IMR-90 (cell line): ENCODE data around the gene VTCN1. TPM values are rescaled to one million over a fixed set of nuclear protein-coding genes. Genes with fewer than 3 reads are reported as not detected.

ENCODE experiments used
- ATAC-seq: fragments of 200-7000 bp; cut with Tn5 transposase; 2 replicates; pipeline ENCODE4 v1.9.1; 2020; ENCODE audit warnings: low read depth, mild to moderate bottlenecking, moderate library complexity
- BruUV-seq: library from RNA; stranded (reverse); fragments of 400-500 nt; replicated peaks from 2 replicates; lab custom pipeline; 2021; lab: Mats Ljungman, UMichigan
- CTCF ChIA-PET: fragments of 300-600 bp; formaldehyde crosslinking; extraction: SDS; loops from one replicate; lab custom pipeline; 2021; ENCODE audit warnings: antibody characterized with exemption; lab: Yijun Ruan, JAX
- POLR2A ChIA-PET: fragments of 300-600 bp; sonication (Branson Sonifier 250); formaldehyde crosslinking; loops from one replicate; lab custom pipeline; 2022; ENCODE audit warnings: antibody characterized with exemption; ENCODE audit not compliant: unreplicated experiment; lab: Charles Lee
- DNase-seq: peaks from one replicate; pipeline ENCODE4 v3.0.0; 2013
- H2AFZ ChIP-seq: replicated peaks from 2 replicates; pipeline ENCODE3; 2013; ENCODE audit warnings: low read length, mild to moderate bottlenecking; ENCODE audit not compliant: poor library complexity
- H2AK5ac ChIP-seq: 2 replicates; pipeline ENCODE4 v1.6.1; 2013; ENCODE audit warnings: low read depth, low read length, inconsistent platforms
- H2AK9ac ChIP-seq: replicated peaks from 2 replicates; pipeline ENCODE3; 2013; ENCODE audit warnings: mild to moderate bottlenecking, low read depth, low read length, moderate library complexity; ENCODE audit not compliant: poor library complexity
- H2BK120ac ChIP-seq: 2 replicates; pipeline ENCODE4 v1.6.1; 2013; ENCODE audit warnings: low read depth, low read length, inconsistent platforms
- H2BK15ac ChIP-seq: 3 replicates; pipeline ENCODE4 v1.6.1; 2013; ENCODE audit warnings: low read depth, low read length, inconsistent platforms
- H2BK20ac ChIP-seq: 2 replicates; pipeline ENCODE4 v1.6.1; 2013; ENCODE audit warnings: low read depth, mild to moderate bottlenecking, inconsistent platforms, low read length, moderate library complexity
- H2BK5ac ChIP-seq: 2 replicates; pipeline ENCODE4 v1.6.1; 2013; ENCODE audit warnings: mild to moderate bottlenecking, low read depth, low read length, inconsistent platforms; ENCODE audit not compliant: poor library complexity, severe bottlenecking
- H3K14ac ChIP-seq: replicated peaks from 2 replicates; pipeline ENCODE4 v1.6.1; 2013; ENCODE audit warnings: low read depth, low read length, inconsistent platforms
- H3K18ac ChIP-seq: 2 replicates; pipeline ENCODE4 v1.6.1; 2013; ENCODE audit warnings: low read depth, low read length, control low read depth
- H3K23ac ChIP-seq: 2 replicates; pipeline ENCODE4 v1.6.1; 2013; ENCODE audit warnings: low read depth, low read length, inconsistent platforms
- H3K27ac ChIP-seq: 2 replicates; pipeline ENCODE4 v1.5.1; 2013; ENCODE audit warnings: mild to moderate bottlenecking, control low read depth, low read length; ENCODE audit not compliant: insufficient read depth
- H3K27me3 ChIP-seq: 2 replicates; pipeline ENCODE4 v1.6.1; 2013; ENCODE audit warnings: low read length; ENCODE audit not compliant: control insufficient read depth, insufficient read depth
- H3K36me3 ChIP-seq: 2 replicates; pipeline ENCODE4 v1.6.1; 2013; ENCODE audit warnings: low read length, mixed read lengths; ENCODE audit not compliant: control insufficient read depth, insufficient read depth
- H3K4ac ChIP-seq: 2 replicates; pipeline ENCODE4 v1.6.1; 2013; ENCODE audit warnings: low read depth, low read length, inconsistent platforms
- H3K4me1 ChIP-seq: 2 replicates; pipeline ENCODE4 v1.6.1; 2013; ENCODE audit warnings: low read length, mixed read lengths; ENCODE audit not compliant: control insufficient read depth, insufficient read depth
- H3K4me2 ChIP-seq: 2 replicates; pipeline ENCODE4 v1.6.1; 2013; ENCODE audit warnings: low read depth, mild to moderate bottlenecking, control low read depth, low read length, moderate library complexity
- H3K4me3 ChIP-seq: 2 replicates; pipeline ENCODE4 v1.5.1; 2013; ENCODE audit warnings: low read depth, mild to moderate bottlenecking, control low read depth, low read length, moderate library complexity; ENCODE audit not compliant: insufficient read depth
- H3K56ac ChIP-seq: 2 replicates; pipeline ENCODE4 v1.6.1; 2013; ENCODE audit warnings: low read length, inconsistent platforms; ENCODE audit not compliant: insufficient read depth; ENCODE audit errors: extremely low read depth
- H3K79me1 ChIP-seq, 2 experiments: 2 replicates each; pipeline ENCODE4 v1.6.1; 2013; ENCODE audit warnings: low read length in 2 of 2, inconsistent platforms in 1 of 2, low read depth in 1 of 2
- H3K9ac ChIP-seq: 2 replicates; pipeline ENCODE4 v1.6.1; 2013; ENCODE audit warnings: low read depth, low read length, control low read depth
- H3K9me1 ChIP-seq: 2 replicates; pipeline ENCODE4 v1.6.1; 2013; ENCODE audit warnings: low read length, inconsistent platforms; ENCODE audit not compliant: insufficient read depth
- H3K9me3 ChIP-seq: 2 replicates; pipeline ENCODE4 v1.6.1; 2013; ENCODE audit warnings: low read length; ENCODE audit not compliant: control insufficient read depth, insufficient read depth
- H4K20me1 ChIP-seq: 2 replicates; pipeline ENCODE4 v1.6.1; 2013; ENCODE audit warnings: low read length, inconsistent platforms; ENCODE audit not compliant: insufficient read depth
- H4K5ac ChIP-seq: 2 replicates; pipeline ENCODE4 v1.6.1; 2013; ENCODE audit warnings: mild to moderate bottlenecking, low read depth, low read length, control low read depth
- H4K8ac ChIP-seq, 2 experiments: 2 replicates each; pipeline ENCODE4 v1.6.1; 2013; ENCODE audit warnings: low read depth in 2 of 2, low read length in 2 of 2, control low read depth in 1 of 2, inconsistent platforms in 1 of 2
- H4K91ac ChIP-seq: 2 replicates; pipeline ENCODE4 v1.6.1; 2013; ENCODE audit warnings: low read depth, low read length, inconsistent platforms; ENCODE audit not compliant: insufficient read depth
- CEBPB ChIP-seq: IDR thresholded peaks from 2 replicates; pipeline ENCODE4 v1.6.1; 2012; ENCODE audit warnings: low read depth, low read length, improper control_type of control experiment
- CHD1 ChIP-seq: IDR thresholded peaks from 2 replicates; pipeline ENCODE4 v1.6.1; 2012; ENCODE audit warnings: low read depth, low read length, improper control_type of control experiment
- FOS ChIP-seq: fragments of 150-350 bp; IDR thresholded peaks from 2 replicates; pipeline ENCODE4 v1.6.1; 2016; ENCODE audit warnings: low read depth, low read length
- POLR2A ChIP-seq: IDR thresholded peaks from 2 replicates; pipeline ENCODE4 v1.6.1; 2012; ENCODE audit warnings: mild to moderate bottlenecking, low read depth, low read length
- RAD21 ChIP-seq: IDR thresholded peaks from 2 replicates; pipeline ENCODE4 v1.6.1; 2012; ENCODE audit warnings: low read length, improper control_type of control experiment
- RCOR1 ChIP-seq: IDR thresholded peaks from 2 replicates; pipeline ENCODE4 v1.6.1; 2012; ENCODE audit warnings: mild to moderate bottlenecking, low read length, improper control_type of control experiment; ENCODE audit not compliant: insufficient replicate concordance
- RFX5 ChIP-seq: IDR thresholded peaks from 2 replicates; pipeline ENCODE4 v1.8.0; 2012; ENCODE audit warnings: low read depth, mild to moderate bottlenecking, low read length, moderate library complexity
- WGBS, 2 experiments: methylation state at CpG; one replicate each; pipeline versions ENCODE4 v1.1.5 to v1.1.7; 2013; ENCODE audit warnings: missing lambda C conversion rate in 2 of 2; ENCODE audit not compliant: insufficient read length in 1 of 2; ENCODE audit errors: extremely low coverage in 2 of 2; 5-methylcytosine and 5-hydroxymethylcytosine counted together
- dilution Hi-C: fragments of 300-500 bp; cut with HindIII; formaldehyde crosslinking; loops from one replicate; pipeline ENCODE4 v1.14.3; 2018; ENCODE audit warnings: low sequenced_read_pairs; ENCODE audit not compliant: unreplicated experiment
- in situ Hi-C: fragments of 300-500 bp; cut with MboI; formaldehyde crosslinking; loops from 3 replicates; pipeline ENCODE4 v1.14.3; 2019; ENCODE audit warnings: low sequenced_read_pairs, inconsistent platforms, mixed read lengths
- intact Hi-C: fragments of 100-400 bp; cut with micrococcal nuclease; formaldehyde crosslinking; loops from 2 replicates; pipeline ENCODE4 v1.10.0; 2022
- polyA plus RNA-seq, 3 experiments: library from polyadenylated mRNA; depleted of rRNA; stranded (reverse); fragments of >200 nt; gene quantifications; 2 replicates each; pipeline ENCODE4 v1.2.3, GENCODE V29; 2012; ENCODE audit warnings: low replicate concordance in 1 of 3
- total RNA-seq: library from RNA; depleted of rRNA; stranded (reverse); fragments of >200 nt; gene quantifications from 2 replicates; pipeline ENCODE4 v1.2.3, GENCODE V29; 2012
- TF ChIP-seq, protein P1 (sequence below): fragments of 150-350 bp; IDR thresholded peaks from 2 replicates; pipeline ENCODE4 v1.6.1; 2016; ENCODE audit warnings: low read depth, mild to moderate bottlenecking, low read length, moderate library complexity, borderline replicate concordance

Gene VTCN1
- total and polyA plus RNA-seq, 2 of the 4 experiments (the other 2 are of a cell fraction) = not detected

DNA sequence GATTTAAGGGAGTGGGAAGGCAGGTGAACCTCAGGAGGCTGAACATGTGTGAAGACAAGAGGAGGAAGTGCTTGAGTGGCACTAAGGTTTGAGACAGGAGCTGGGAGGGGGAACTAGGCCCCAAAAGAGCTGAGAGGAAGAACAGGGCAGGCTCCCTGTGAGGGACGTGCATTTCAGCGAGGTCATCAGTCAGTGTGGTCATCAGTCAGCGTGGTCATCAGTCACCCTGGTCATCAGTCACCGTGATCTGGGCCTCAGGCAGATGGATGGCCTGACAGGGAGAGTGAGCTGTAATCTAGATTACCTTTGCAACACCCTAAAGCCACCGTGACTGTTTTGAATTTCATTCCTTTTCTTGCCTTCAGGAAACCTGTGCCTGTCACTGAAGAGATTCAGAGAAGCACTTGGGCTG, 29.1 kb downstream of the VTCN1 start:
- Histone ChIP-seq H2AK9ac (no peak overlapping the region), H4K20me1 (no peaks in the 10 kb centered on the region), H2BK120ac (no peak overlapping the region), H2AK5ac (no peak overlapping the region), H3K14ac (no peak overlapping the region), H3K9me1 (no peaks in the 10 kb centered on the region; the same call in 1 of the 2 replicates), H3K27ac (no peak overlapping the region), H3K79me1 (no peaks in the 10 kb centered on the region), H3K18ac (no peak overlapping the region), H3K4me3 (no peak overlapping the region), H3K27me3 (peaks cover 2% of the 10 kb centered on the region; the same call in 1 of the 2 replicates), H2BK15ac (no peak overlapping the region), H4K5ac (no peak overlapping the region), H2AFZ (no peak overlapping the region), H4K91ac (no peak overlapping the region), H3K36me3 (no peaks in the 10 kb centered on the region), H2BK5ac (no peak overlapping the region), H3K4me2 (no peak overlapping the region), H3K4ac (no peak overlapping the region), H4K8ac (no peak overlapping the region), H3K4me1 (peaks cover 3% of the 10 kb centered on the region; the same call in 1 of the 2 replicates), H3K9ac (no peak overlapping the region), H3K23ac (no peak overlapping the region), H2BK20ac (no peak overlapping the region), H3K56ac (no peak overlapping the region), H3K9me3 (no peaks in the 10 kb centered on the region)
- 0% methylated on average over 1 of the region's 5 CpGs; no CpG with 5 or more reads in 1 of the 2 experiments for WGBS, 2 experiments
- DNase-seq (no peak), ATAC-seq (no peak)
- dilution Hi-C loops = no loop called here
- intact Hi-C loops = no loop called here
- TF ChIP-seq RCOR1 (no peak), FOS (no peak), RAD21 (no peak), CHD1 (no peak), POLR2A (no peak), CEBPB (no peak), RFX5 (no peak)
- TF ChIP-seq, protein P1, sequence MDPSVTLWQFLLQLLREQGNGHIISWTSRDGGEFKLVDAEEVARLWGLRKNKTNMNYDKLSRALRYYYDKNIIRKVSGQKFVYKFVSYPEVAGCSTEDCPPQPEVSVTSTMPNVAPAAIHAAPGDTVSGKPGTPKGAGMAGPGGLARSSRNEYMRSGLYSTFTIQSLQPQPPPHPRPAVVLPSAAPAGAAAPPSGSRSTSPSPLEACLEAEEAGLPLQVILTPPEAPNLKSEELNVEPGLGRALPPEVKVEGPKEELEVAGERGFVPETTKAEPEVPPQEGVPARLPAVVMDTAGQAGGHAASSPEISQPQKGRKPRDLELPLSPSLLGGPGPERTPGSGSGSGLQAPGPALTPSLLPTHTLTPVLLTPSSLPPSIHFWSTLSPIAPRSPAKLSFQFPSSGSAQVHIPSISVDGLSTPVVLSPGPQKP = no peak
- no TSS peak for BruUV-seq
- POLR2A ChIA-PET = no interaction called here
- in situ Hi-C loops = no loop called here
- CTCF ChIA-PET = no interaction called here
